HL-60 (cell line): ENCODE results near the gene NR3C2.

Source experiments
- DNase-seq, 2 experiments: peaks; one replicate each; pipeline ENCODE4 v3.0.0-alpha.2; 2010 to 2020; ENCODE audit warnings: low read depth in 1 of 2, low spot score in 1 of 2
- H3K27ac ChIP-seq: fragments of 250-450 bp; sonication (Bioruptor Pico); replicated peaks from 2 replicates; pipeline ENCODE4 v1.5.1; 2020; ENCODE audit warnings: mild to moderate bottlenecking, moderate library complexity
- H3K27me3 ChIP-seq: fragments of 250-450 bp; sonication (Bioruptor Pico); 2 replicates; pipeline ENCODE4 v1.5.1; 2021; ENCODE audit warnings: mild to moderate bottlenecking, moderate library complexity; ENCODE audit not compliant: insufficient read depth, poor library complexity, severe bottlenecking
- H3K4me3 ChIP-seq: replicated peaks from 2 replicates; pipeline ENCODE4 v1.5.1; 2011; ENCODE audit warnings: mild to moderate bottlenecking, control low read depth, low read length; ENCODE audit not compliant: insufficient read depth
- CTCF ChIP-seq: IDR thresholded peaks from one replicate; pipeline ENCODE4 v1.5.1; 2011; ENCODE audit warnings: low read length, control low read depth, inconsistent platforms; ENCODE audit not compliant: insufficient read depth
- GABPA ChIP-seq: IDR thresholded peaks from 2 replicates; pipeline ENCODE4 v1.6.1; 2012; ENCODE audit warnings: low read depth
- POLR2AphosphoS5 ChIP-seq: IDR thresholded peaks from 2 replicates; pipeline ENCODE4 v1.6.1; 2012; ENCODE audit warnings: low read depth
- SPI1 ChIP-seq: IDR thresholded peaks from 2 replicates; pipeline ENCODE4 v1.6.1; 2012; ENCODE audit warnings: low read depth, mild to moderate bottlenecking, borderline replicate concordance
- TF ChIP-seq, protein P1 (sequence below): IDR thresholded peaks from 2 replicates; pipeline ENCODE4 v1.6.1; 2012; ENCODE audit warnings: low read depth; ENCODE audit not compliant: insufficient replicate concordance

NR3C2 gene

DNA sequence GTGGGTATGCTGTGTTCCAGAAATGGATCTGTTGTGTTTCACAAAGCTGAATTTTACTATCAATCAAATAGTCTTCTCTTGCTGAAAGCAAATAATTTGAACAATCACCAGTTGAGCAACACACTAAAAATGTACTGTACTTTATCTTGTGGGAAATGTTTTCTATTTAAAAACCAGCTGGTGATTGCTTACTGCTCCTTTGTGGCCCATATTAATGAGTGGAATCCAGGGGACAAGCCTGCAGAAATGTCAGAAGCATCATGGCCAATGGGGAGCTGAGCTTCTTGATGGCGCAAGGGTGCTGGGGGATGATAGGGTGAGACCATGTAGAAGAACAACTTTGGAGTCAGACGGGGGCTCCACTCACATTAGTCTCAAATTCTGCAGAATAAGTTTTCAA lies 364.2 kb downstream of the NR3C2 start:
- no peak overlapping the region for H3K27ac ChIP-seq
- no peak overlapping the region for H3K4me3 ChIP-seq
- no peaks in the 10 kb centered on the region for H3K27me3 ChIP-seq
- TF ChIP-seq GABPA (no peak), SPI1 (no peak), POLR2AphosphoS5 (no peak), CTCF (no peak)
- TF ChIP-seq, protein P1, sequence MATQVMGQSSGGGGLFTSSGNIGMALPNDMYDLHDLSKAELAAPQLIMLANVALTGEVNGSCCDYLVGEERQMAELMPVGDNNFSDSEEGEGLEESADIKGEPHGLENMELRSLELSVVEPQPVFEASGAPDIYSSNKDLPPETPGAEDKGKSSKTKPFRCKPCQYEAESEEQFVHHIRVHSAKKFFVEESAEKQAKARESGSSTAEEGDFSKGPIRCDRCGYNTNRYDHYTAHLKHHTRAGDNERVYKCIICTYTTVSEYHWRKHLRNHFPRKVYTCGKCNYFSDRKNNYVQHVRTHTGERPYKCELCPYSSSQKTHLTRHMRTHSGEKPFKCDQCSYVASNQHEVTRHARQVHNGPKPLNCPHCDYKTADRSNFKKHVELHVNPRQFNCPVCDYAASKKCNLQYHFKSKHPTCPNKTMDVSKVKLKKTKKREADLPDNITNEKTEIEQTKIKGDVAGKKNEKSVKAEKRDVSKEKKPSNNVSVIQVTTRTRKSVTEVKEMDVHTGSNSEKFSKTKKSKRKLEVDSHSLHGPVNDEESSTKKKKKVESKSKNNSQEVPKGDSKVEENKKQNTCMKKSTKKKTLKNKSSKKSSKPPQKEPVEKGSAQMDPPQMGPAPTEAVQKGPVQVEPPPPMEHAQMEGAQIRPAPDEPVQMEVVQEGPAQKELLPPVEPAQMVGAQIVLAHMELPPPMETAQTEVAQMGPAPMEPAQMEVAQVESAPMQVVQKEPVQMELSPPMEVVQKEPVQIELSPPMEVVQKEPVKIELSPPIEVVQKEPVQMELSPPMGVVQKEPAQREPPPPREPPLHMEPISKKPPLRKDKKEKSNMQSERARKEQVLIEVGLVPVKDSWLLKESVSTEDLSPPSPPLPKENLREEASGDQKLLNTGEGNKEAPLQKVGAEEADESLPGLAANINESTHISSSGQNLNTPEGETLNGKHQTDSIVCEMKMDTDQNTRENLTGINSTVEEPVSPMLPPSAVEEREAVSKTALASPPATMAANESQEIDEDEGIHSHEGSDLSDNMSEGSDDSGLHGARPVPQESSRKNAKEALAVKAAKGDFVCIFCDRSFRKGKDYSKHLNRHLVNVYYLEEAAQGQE: no peak
- DNase-seq: no peak

- Histone ChIP-seq H3K4me3 (no peak overlapping the region), H3K27ac (no peak overlapping the region), H3K27me3 (no peaks in the 10 kb centered on the region)
- no peak for DNase-seq
- TF ChIP-seq, protein P1: no peak
- TF ChIP-seq POLR2AphosphoS5 (no peak), CTCF (no peak), SPI1 (no peak), GABPA (no peak)
Measured at GRCh38 chr4:148077581-148077980, 364.6 kb downstream of the NR3C2 start.

DNA sequence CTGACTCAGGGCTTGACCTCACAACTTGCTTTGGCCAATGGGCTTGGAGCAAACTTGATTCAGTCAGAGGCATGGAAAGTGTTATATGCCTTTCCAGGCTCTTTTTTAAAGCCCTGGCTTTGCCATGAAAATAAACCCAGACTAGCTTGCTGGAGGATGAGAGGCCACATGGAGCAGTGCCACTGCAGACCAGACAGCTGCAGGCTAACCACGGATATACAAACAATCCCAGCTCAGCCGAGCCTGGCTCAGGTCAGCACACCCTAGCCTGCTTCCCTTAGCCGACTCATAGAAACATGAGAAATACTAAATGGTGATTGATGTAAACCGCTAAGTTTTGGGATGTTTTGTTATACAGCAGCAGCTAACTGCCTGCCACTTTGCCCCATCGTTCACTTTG lies 365.2 kb downstream of the NR3C2 start:
- DNase-seq: no peak
- Histone ChIP-seq H3K4me3 (no peak overlapping the region), H3K27me3 (no peaks in the 10 kb centered on the region), H3K27ac (no peak overlapping the region)
- TF ChIP-seq, protein P1: no peak
- no peak for TF ChIP-seq CTCF
- no peak for TF ChIP-seq GABPA
- TF ChIP-seq POLR2AphosphoS5: no peak
- no peak for TF ChIP-seq SPI1
